PC-3 (cell line): Measurements from ENCODE around the gene HOXD11. TPM values are rescaled to one million over a fixed set of nuclear protein-coding genes. Genes with fewer than 3 reads are reported as not detected.

Experiments used
- ATAC-seq: fragments of 200-7000 bp; cut with Tn5 transposase; 2 replicates; pipeline ENCODE4 v1.9.1; 2020; ENCODE audit warnings: mild to moderate bottlenecking, moderate library complexity
- BruUV-seq: library from RNA; stranded (reverse); fragments of 400-500 nt; replicated peaks from 2 replicates; lab custom pipeline; 2021; lab: Mats Ljungman, UMichigan
- CTCF ChIA-PET: fragments of 300-600 bp; sonication (Branson Sonifier 250); formaldehyde crosslinking; loops from one replicate; lab custom pipeline; 2022; ENCODE audit warnings: antibody characterized with exemption; lab: Charles Lee
- POLR2A ChIA-PET: fragments of 300-600 bp; sonication (Branson Sonifier 250); formaldehyde crosslinking; loops from one replicate; lab custom pipeline; 2022; ENCODE audit warnings: antibody characterized with exemption; ENCODE audit not compliant: unreplicated experiment; lab: Charles Lee
- DNase-seq: peaks from one replicate; pipeline ENCODE4 v3.0.0-alpha.2; 2015
- H2AFZ ChIP-seq: fragments of 300-600 bp; sonication (generic); 2 replicates; pipeline ENCODE4 v1.6.0; 2016; ENCODE audit warnings: antibody characterized with exemption, low read length
- H3F3A ChIP-seq: fragments of 300-600 bp; sonication (generic); one replicate; pipeline ENCODE4 v1.6.0; 2017; ENCODE audit warnings: antibody characterized with exemption, low read length, control low read depth, mild to moderate bottlenecking; ENCODE audit not compliant: unreplicated experiment
- H3K27ac ChIP-seq: fragments of 300-600 bp; sonication (generic); 2 replicates; pipeline ENCODE4 v1.5.1; 2016; ENCODE audit warnings: mild to moderate bottlenecking, low read length
- H3K27me3 ChIP-seq: fragments of 300-600 bp; sonication (generic); 2 replicates; pipeline ENCODE4 v1.6.1; 2016; ENCODE audit warnings: low read length, mixed read lengths
- H3K36me3 ChIP-seq: fragments of 300-600 bp; sonication (generic); 2 replicates; pipeline ENCODE4 v1.6.1; 2016; ENCODE audit warnings: low read depth, mixed run types, low read length, mixed read lengths
- H3K4me1 ChIP-seq: fragments of 300-600 bp; sonication (generic); 2 replicates; pipeline ENCODE4 v1.5.1; 2016; ENCODE audit warnings: low read length; ENCODE audit not compliant: insufficient read depth
- H3K4me2 ChIP-seq: fragments of 300-600 bp; sonication (generic); 2 replicates; pipeline ENCODE4 v1.6.0; 2016; ENCODE audit warnings: low read length
- H3K4me3 ChIP-seq: fragments of 300-600 bp; sonication (generic); 2 replicates; pipeline ENCODE4 v1.5.1; 2016; ENCODE audit warnings: mild to moderate bottlenecking, low read length, mixed read lengths
- H3K79me2 ChIP-seq: fragments of 300-600 bp; sonication (generic); 2 replicates; pipeline ENCODE4 v1.6.1; 2017; ENCODE audit warnings: low read length, mixed read lengths
- H3K9ac ChIP-seq: fragments of 300-600 bp; sonication (generic); 2 replicates; pipeline ENCODE4 v1.6.0; 2016; ENCODE audit warnings: mild to moderate bottlenecking, low read length
- H3K9me2 ChIP-seq: fragments of 300-600 bp; sonication (generic); replicated peaks from 2 replicates; pipeline ENCODE4 v1.6.1; 2016; ENCODE audit warnings: mixed run types, low read length, mixed read lengths
- H3K9me3 ChIP-seq: fragments of 300-600 bp; sonication (generic); 2 replicates; pipeline ENCODE4 v1.6.1; 2016; ENCODE audit warnings: low read length, mixed read lengths
- H4K20me1 ChIP-seq: fragments of 300-600 bp; sonication (generic); 2 replicates; pipeline ENCODE4 v1.6.1; 2016; ENCODE audit warnings: low read length, mixed read lengths
- EZH2 ChIP-seq: fragments of 300-600 bp; sonication (generic); IDR thresholded peaks from one replicate; pipeline ENCODE4 v1.6.1; 2017; ENCODE audit warnings: antibody characterized with exemption, mild to moderate bottlenecking, low read length; ENCODE audit not compliant: unreplicated experiment
- EZH2phosphoT487 ChIP-seq: fragments of 300-600 bp; sonication (generic); IDR thresholded peaks from 2 replicates; pipeline ENCODE4 v1.6.1; 2018; ENCODE audit warnings: mild to moderate bottlenecking, antibody characterized with exemption, low read length, borderline replicate concordance
- intact Hi-C: fragments of 100-400 bp; cut with micrococcal nuclease; formaldehyde crosslinking; loops from 2 replicates; pipeline ENCODE4 v1.9.0; 2023
- total RNA-seq: library from RNA; depleted of rRNA; stranded (reverse); fragments of >200 nt; gene quantifications from 2 replicates; pipeline ENCODE4 v1.2.3, GENCODE V29; 2014
- TF ChIP-seq, protein P1 (sequence below): fragments of 300-600 bp; sonication (generic); conservative IDR thresholded peaks from 2 replicates; pipeline ENCODE4 v1.5.1; 2017; ENCODE audit warnings: antibody characterized with exemption, low read depth, mild to moderate bottlenecking, low read length

The HOXD11 gene
- total RNA-seq, 1 experiment from 2014 or later = not detected

GRCh38 chr2:176103194-176103593, 3.9 kb upstream of the HOXD11 start:
- Histone ChIP-seq H3K4me2 (no peak overlapping the region), H3F3A (no peaks in the 10 kb centered on the region), H3K4me1 (peaks cover 10% of the 10 kb centered on the region), H3K9me2 (no peaks in the 10 kb centered on the region), H3K9me3 (no peaks in the 10 kb centered on the region), H2AFZ (no peak overlapping the region), H3K27ac (no peak overlapping the region), H3K79me2 (no peaks in the 10 kb centered on the region), H3K9ac (no peak overlapping the region), H3K4me3 (no peak overlapping the region), H3K36me3 (no peaks in the 10 kb centered on the region), H4K20me1 (no peaks in the 10 kb centered on the region), H3K27me3 (peaks cover 15% of the 10 kb centered on the region)
- TF ChIP-seq EZH2 (no peak), EZH2phosphoT487 (no peak)
- TF ChIP-seq, protein P1, sequence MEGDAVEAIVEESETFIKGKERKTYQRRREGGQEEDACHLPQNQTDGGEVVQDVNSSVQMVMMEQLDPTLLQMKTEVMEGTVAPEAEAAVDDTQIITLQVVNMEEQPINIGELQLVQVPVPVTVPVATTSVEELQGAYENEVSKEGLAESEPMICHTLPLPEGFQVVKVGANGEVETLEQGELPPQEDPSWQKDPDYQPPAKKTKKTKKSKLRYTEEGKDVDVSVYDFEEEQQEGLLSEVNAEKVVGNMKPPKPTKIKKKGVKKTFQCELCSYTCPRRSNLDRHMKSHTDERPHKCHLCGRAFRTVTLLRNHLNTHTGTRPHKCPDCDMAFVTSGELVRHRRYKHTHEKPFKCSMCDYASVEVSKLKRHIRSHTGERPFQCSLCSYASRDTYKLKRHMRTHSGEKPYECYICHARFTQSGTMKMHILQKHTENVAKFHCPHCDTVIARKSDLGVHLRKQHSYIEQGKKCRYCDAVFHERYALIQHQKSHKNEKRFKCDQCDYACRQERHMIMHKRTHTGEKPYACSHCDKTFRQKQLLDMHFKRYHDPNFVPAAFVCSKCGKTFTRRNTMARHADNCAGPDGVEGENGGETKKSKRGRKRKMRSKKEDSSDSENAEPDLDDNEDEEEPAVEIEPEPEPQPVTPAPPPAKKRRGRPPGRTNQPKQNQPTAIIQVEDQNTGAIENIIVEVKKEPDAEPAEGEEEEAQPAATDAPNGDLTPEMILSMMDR = no peak
- BruUV-seq = no TSS peak
- ChIA-PET POLR2A (no interaction called here), CTCF (no interaction called here)
- DNase-seq (no peak), ATAC-seq (no peak)
- intact Hi-C loops = no loop called here

DNA sequence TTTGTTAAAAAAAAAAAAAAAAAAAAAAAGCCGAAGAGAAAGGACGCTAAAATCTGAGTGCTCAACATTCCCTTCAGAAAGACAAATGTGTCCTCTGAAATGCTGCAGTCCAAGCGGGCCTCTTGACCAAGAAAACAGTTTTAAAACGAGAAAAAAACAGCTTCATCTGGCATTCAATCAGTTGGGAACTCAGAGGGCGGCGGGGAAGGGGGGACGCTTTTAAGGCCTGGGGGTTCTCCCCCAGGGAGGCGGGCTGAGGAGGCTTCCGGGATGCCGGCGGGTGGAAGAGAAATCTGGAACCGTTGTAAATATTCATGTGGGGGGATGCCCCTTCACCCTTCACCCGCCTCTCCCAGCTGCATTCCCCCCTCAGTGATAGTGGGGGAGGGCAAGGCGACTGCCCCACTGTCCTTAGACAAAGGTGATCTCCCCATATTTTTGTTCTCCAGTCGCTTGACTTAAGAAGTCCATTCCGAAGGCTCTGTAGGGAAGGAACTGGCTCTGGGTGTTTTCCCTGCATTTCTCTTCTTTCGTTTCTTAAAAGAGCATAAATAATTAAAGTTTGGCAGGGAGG, 3.3 kb upstream of the HOXD11 start:
- no peaks in the 10 kb centered on the region for H3F3A ChIP-seq
- no peaks in the 10 kb centered on the region for H3K9me2 ChIP-seq
- H3K9ac ChIP-seq = no peak overlapping the region
- DNase-seq (no peak), ATAC-seq (no peak)
- CTCF ChIA-PET = no interaction called here
- no peak overlapping the region for H3K4me3 ChIP-seq
- peak overlapping the region; percentile 56 for H3K4me2 ChIP-seq
- POLR2A ChIA-PET = no interaction called here
- intact Hi-C loops = no loop called here
- H3K4me1 ChIP-seq = peaks cover 10% of the 10 kb centered on the region
- H3K27ac ChIP-seq = no peak overlapping the region
- no peaks in the 10 kb centered on the region for H3K9me3 ChIP-seq
- TF ChIP-seq, protein P1 = no peak
- TF ChIP-seq EZH2phosphoT487 (no peak), EZH2 (no peak)
- H2AFZ ChIP-seq = no peak overlapping the region
- H3K36me3 ChIP-seq = no peaks in the 10 kb centered on the region
- no peaks in the 10 kb centered on the region for H3K79me2 ChIP-seq
- no peaks in the 10 kb centered on the region for H4K20me1 ChIP-seq
- no TSS peak for BruUV-seq
- peaks cover 15% of the 10 kb centered on the region for H3K27me3 ChIP-seq

GRCh38 chr2:176104316-176105077, 2.6 kb upstream of the HOXD11 start:
- CTCF ChIA-PET = no interaction called here
- Histone ChIP-seq H3K9ac (no peak overlapping the region), H3K27ac (no peak overlapping the region), H3F3A (no peaks in the 10 kb centered on the region), H3K4me1 (peaks cover 10% of the 10 kb centered on the region), H4K20me1 (no peaks in the 10 kb centered on the region), H3K9me3 (no peaks in the 10 kb centered on the region), H3K4me3 (no peak overlapping the region), H3K27me3 (peaks cover 15% of the 10 kb centered on the region), H3K79me2 (no peaks in the 10 kb centered on the region), H3K36me3 (no peaks in the 10 kb centered on the region), H2AFZ (no peak overlapping the region), H3K4me2 (peak overlapping the region; percentile 56), H3K9me2 (no peaks in the 10 kb centered on the region)
- POLR2A ChIA-PET = no interaction called here
- intact Hi-C loops = no loop called here
- DNase-seq = peak; percentile 59
- TF ChIP-seq EZH2 (no peak), EZH2phosphoT487 (no peak)
- TF ChIP-seq, protein P1 = no peak
- BruUV-seq = no TSS peak
- peak; percentile 65 for ATAC-seq
